NOMO-1 (cell line): ENCODE measurements around the gene MAPK10.
"Not testable (repeated sequence)": the region's sequence is repeated elsewhere in the genome, so short reads cannot be mapped to it uniquely, and the experiment has no call there.

Source experiments
- DNase-seq, 2 experiments: peaks; one replicate each; lab custom pipeline; 2025; ENCODE audit not compliant: unreplicated experiment in 2 of 2; lab: John Stamatoyannopoulos, UW

MAPK10 gene

GRCh38 chr4:86001591-86001990, 358.3 kb downstream of the MAPK10 start:
- no peak for DNase-seq

- no peak for DNase-seq
These were observed 364.5 kb downstream of the MAPK10 start for GRCh38 chr4:85995361-85995760.

GRCh38 chr4:85994576-85994975, 365.3 kb downstream of the MAPK10 start:
- no peak for DNase-seq

- DNase-seq: no peak
These were observed 366.2 kb downstream of the MAPK10 start for GRCh38 chr4:85993641-85994040.

GRCh38 chr4:85986266-85986665, 373.6 kb downstream of the MAPK10 start:
- DNase-seq: no peak

GRCh38 chr4:85979276-85979675, 380.6 kb downstream of the MAPK10 start:
- DNase-seq: peak; percentile 1 to 9

- DNase-seq: no peak
These were observed 389.3 kb downstream of the MAPK10 start for GRCh38 chr4:85970535-85970934.

GRCh38 chr4:85968945-85969819, 390.7 kb downstream of the MAPK10 start:
- peak; percentile 13 to 69 for DNase-seq

GRCh38 chr4:85967872-85968271, 392.0 kb downstream of the MAPK10 start:
- no peak for DNase-seq

GRCh38 chr4:85966373-85966772, 393.5 kb downstream of the MAPK10 start:
- DNase-seq: no peak

GRCh38 chr4:85965529-85965928, 394.3 kb downstream of the MAPK10 start:
- no peak for DNase-seq

- not testable (repeated sequence) for DNase-seq
These were observed 394.8 kb downstream of the MAPK10 start for GRCh38 chr4:85965017-85965416.

- no peak for DNase-seq
These were observed 395.6 kb downstream of the MAPK10 start for GRCh38 chr4:85964298-85964697.

GRCh38 chr4:85963231-85963630, 396.6 kb downstream of the MAPK10 start:
- DNase-seq: no peak

GRCh38 chr4:85961887-85962286, 398.0 kb downstream of the MAPK10 start:
- DNase-seq: no peak

- no peak for DNase-seq
These were observed 403.4 kb downstream of the MAPK10 start for GRCh38 chr4:85956293-85956945.

GRCh38 chr4:85955620-85956292, 404.1 kb downstream of the MAPK10 start:
- no peak for DNase-seq

GRCh38 chr4:85953651-85954018, 406.2 kb downstream of the MAPK10 start:
- no peak for DNase-seq

GRCh38 chr4:85952972-85953650, 406.7 kb downstream of the MAPK10 start:
- DNase-seq: no peak

- DNase-seq: no peak
These were observed 407.3 kb downstream of the MAPK10 start for GRCh38 chr4:85952528-85952927.

- DNase-seq: no peak
These were observed 408.8 kb downstream of the MAPK10 start for GRCh38 chr4:85951099-85951498.
